Colonic mucosa (tissue), 4 donors: ENCODE data around the gene NUP62. TPM values are rescaled to one million over a fixed set of nuclear protein-coding genes. Genes with fewer than 3 reads are reported as not detected.

ENCODE experiments used
- DNase-seq: peaks from one replicate; pipeline ENCODE4 v3.0.0-alpha.2; 2020
- H3K27ac ChIP-seq: fragments of 200-600 bp; one replicate; pipeline ENCODE4 v1.8.0; 2021
- H3K27me3 ChIP-seq: fragments of 200-600 bp; one replicate; pipeline ENCODE4 v1.8.0; 2021
- H3K36me3 ChIP-seq: fragments of 200-600 bp; one replicate; pipeline ENCODE4 v1.8.0; 2021
- H3K4me1 ChIP-seq: fragments of 200-600 bp; one replicate; pipeline ENCODE4 v1.8.0; 2021; ENCODE audit warnings: mild to moderate bottlenecking
- H3K4me3 ChIP-seq: fragments of 200-600 bp; one replicate; pipeline ENCODE4 v1.8.0; 2021
- H3K9ac ChIP-seq, 2 donors: one replicate each; pipeline ENCODE4 v1.7.0; 2013; ENCODE audit warnings: control low read depth in 2 of 2, low read depth in 2 of 2, low read length in 2 of 2
- H3K9me3 ChIP-seq: fragments of 200-600 bp; one replicate; pipeline ENCODE4 v1.8.0; 2021
- CTCF ChIP-seq: fragments of 200-600 bp; IDR thresholded peaks from one replicate; pipeline ENCODE4 v1.8.0; 2022; ENCODE audit warnings: antibody characterized with exemption, mild to moderate bottlenecking
- intact Hi-C: fragments of 100-400 bp; cut with DNase I; formaldehyde crosslinking; loops from one replicate; pipeline ENCODE4 v1.14.1; 2022
- total RNA-seq, 2 donors: library from RNA; stranded (reverse); fragmentation: NEBNext Ultra II Directional in 1 of 2; extraction: Animal tissue kit (Norgen Biotek cat#: 25700) in 1 of 2; gene quantifications; one replicate each; pipeline ENCODE4 v1.2.1, GENCODE V29; 2021
- donor health status: healthy.
- donor health status: DM: no; HTN: no; CAD: no.
- donor health status: DM: no; HTN: no; CAD: no.

Gene NUP62
- total RNA-seq = 10 to 100 TPM; 34.8 to 59.8 TPM

- peaks cover 7% of the 10 kb centered on the region for H3K4me1 ChIP-seq
- TF ChIP-seq CTCF = no peak
- peak within 1 kb of the TSS; percentile 88 to 95 for H3K9ac ChIP-seq
- H3K36me3 ChIP-seq = peaks cover 4% of the 10 kb centered on the region
- H3K27ac ChIP-seq = peak within 1 kb of the TSS; percentile 96
- no peaks in the 10 kb centered on the region for H3K9me3 ChIP-seq
- intact Hi-C loops = no loop called here
- no peaks in the 10 kb centered on the region for H3K27me3 ChIP-seq
- DNase-seq = peak; percentile 91
- peak within 1 kb of the TSS; percentile 99 for H3K4me3 ChIP-seq
Observed at GRCh38 chr19:49929121-49929610, at the start of gene NUP62, which contains the start of gene ATF5. NUP62 (minus strand) TSS chr19:49929504; CDS start chr19:49909807, 19,697 bp downstream. ATF5 (plus strand) TSS chr19:49929205; CDS start chr19:49930851, 1,646 bp downstream.

- Histone ChIP-seq H3K27ac (no peak overlapping the region), H3K27me3 (no peaks in the 10 kb centered on the region), H3K9me3 (no peaks in the 10 kb centered on the region), H3K36me3 (no peaks in the 10 kb centered on the region), H3K4me1 (no peaks in the 10 kb centered on the region), H3K9ac (no peak overlapping the region), H3K4me3 (no peak overlapping the region)
- intact Hi-C loops = no loop called here
- TF ChIP-seq CTCF = no peak
- no peak for DNase-seq
Observed at GRCh38 chr19:49978324-49978723, 49.0 kb upstream of the NUP62 start.

- intact Hi-C loops = no loop called here
- DNase-seq = no peak
- H3K9ac ChIP-seq = no peak overlapping the region
- H3K27me3 ChIP-seq = no peaks in the 10 kb centered on the region
- no peaks in the 10 kb centered on the region for H3K9me3 ChIP-seq
- TF ChIP-seq CTCF = no peak
- no peak overlapping the region for H3K27ac ChIP-seq
- no peaks in the 10 kb centered on the region for H3K4me1 ChIP-seq
- no peaks in the 10 kb centered on the region for H3K36me3 ChIP-seq
- no peak overlapping the region for H3K4me3 ChIP-seq
Observed at GRCh38 chr19:49977881-49978280, 48.6 kb upstream of the NUP62 start.

GRCh38 chr19:49977076-49977475 lies 47.8 kb upstream of the NUP62 start:
- intact Hi-C loops = no loop called here
- Histone ChIP-seq H3K9ac (no peak overlapping the region), H3K9me3 (no peaks in the 10 kb centered on the region), H3K4me1 (no peaks in the 10 kb centered on the region), H3K27me3 (no peaks in the 10 kb centered on the region), H3K27ac (no peak overlapping the region), H3K4me3 (no peak overlapping the region), H3K36me3 (no peaks in the 10 kb centered on the region)
- no peak for DNase-seq
- no peak for TF ChIP-seq CTCF

GRCh38 chr19:49976496-49976895 lies 47.2 kb upstream of the NUP62 start:
- H3K4me1 ChIP-seq = no peaks in the 10 kb centered on the region
- no peaks in the 10 kb centered on the region for H3K9me3 ChIP-seq
- no peaks in the 10 kb centered on the region for H3K27me3 ChIP-seq
- H3K36me3 ChIP-seq = no peaks in the 10 kb centered on the region
- DNase-seq = no peak
- no peak for TF ChIP-seq CTCF
- H3K9ac ChIP-seq = no peak overlapping the region
- no peak overlapping the region for H3K4me3 ChIP-seq
- H3K27ac ChIP-seq = no peak overlapping the region
- intact Hi-C loops = no loop called here
